ENCODE results near the gene MAFF.
"Not testable (repeated sequence)": the region's sequence is repeated elsewhere in the genome, so short reads cannot be mapped to it uniquely, and the experiment has no call there.

MAFF gene

GRCh38 chr22:38201711-38202436 is at the start of gene MAFF:
MAFF (plus strand) TSS chr22:38201994; CDS start chr22:38213854, 11,860 bp downstream.
- DNase-seq = peak; percentile 79

- DNase-seq = no peak
Measured at GRCh38 chr22:38153821-38154562, 47.8 kb upstream of the MAFF start.

GRCh38 chr22:38154563-38154915 is 47.3 kb upstream of the MAFF start:
- not testable (repeated sequence) for DNase-seq

- DNase-seq = no peak
Measured at GRCh38 chr22:38155703-38156102, 46.1 kb upstream of the MAFF start.

GRCh38 chr22:38162881-38163843 is 38.6 kb upstream of the MAFF start:
- no peak for DNase-seq

- DNase-seq = no peak
Measured at GRCh38 chr22:38163844-38164550, 37.8 kb upstream of the MAFF start.

GRCh38 chr22:38164551-38164918 is 37.3 kb upstream of the MAFF start:
- DNase-seq = no peak

GRCh38 chr22:38165922-38166593 is 35.7 kb upstream of the MAFF start:
- no peak for DNase-seq

GRCh38 chr22:38167988-38168407 is 33.8 kb upstream of the MAFF start:
- no peak for DNase-seq

GRCh38 chr22:38169116-38169515 is 32.7 kb upstream of the MAFF start:
- DNase-seq = no peak

GRCh38 chr22:38170469-38170868 is 31.3 kb upstream of the MAFF start:
- no peak for DNase-seq

GRCh38 chr22:38171927-38172831 is 29.6 kb upstream of the MAFF start:
- no peak for DNase-seq

GRCh38 chr22:38172832-38173640 is 28.8 kb upstream of the MAFF start:
- DNase-seq = no peak

- no peak for DNase-seq
Measured at GRCh38 chr22:38173641-38173906, 28.2 kb upstream of the MAFF start.

GRCh38 chr22:38174626-38175025 is 27.2 kb upstream of the MAFF start:
- no peak for DNase-seq

- no peak for DNase-seq
Measured at GRCh38 chr22:38175206-38176118, 26.3 kb upstream of the MAFF start.

GRCh38 chr22:38176170-38176741 is 25.5 kb upstream of the MAFF start:
- DNase-seq = no peak

- no peak for DNase-seq
Measured at GRCh38 chr22:38177044-38177443, 24.8 kb upstream of the MAFF start.

- DNase-seq = not testable (repeated sequence)
Measured at GRCh38 chr22:38177571-38177925, 24.2 kb upstream of the MAFF start.
